ENCODE data around the gene PTGIS.

DNA sequence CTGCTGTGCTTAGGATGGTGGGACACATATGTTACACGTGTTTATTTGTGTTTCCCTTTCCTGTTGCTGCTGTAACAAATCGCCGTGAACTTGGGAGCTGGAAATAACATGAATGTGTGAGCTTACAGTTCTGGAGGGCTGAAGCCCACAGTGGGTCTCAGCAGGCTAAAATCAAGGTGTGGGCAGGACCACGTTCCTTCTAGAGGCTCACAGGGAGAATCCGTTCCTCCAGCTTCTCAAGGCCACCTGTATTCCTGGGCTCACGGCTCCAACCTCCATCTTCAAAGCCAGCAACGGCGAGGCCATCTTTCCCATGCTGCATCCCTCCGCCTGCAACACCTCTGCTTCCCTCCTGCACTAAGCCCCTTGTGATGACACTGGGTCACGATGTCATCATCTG, 27.4 kb upstream of the PTGIS start:
- TF ChIP-seq GABPA (IDR thresholded peaks at IDR 0.05; ENCODE audit: low read depth) (no peak), POLR2AphosphoS5 (IDR thresholded peaks at IDR 0.05; ENCODE audit: low read depth) (no peak)
- TF ChIP-seq, protein P1, sequence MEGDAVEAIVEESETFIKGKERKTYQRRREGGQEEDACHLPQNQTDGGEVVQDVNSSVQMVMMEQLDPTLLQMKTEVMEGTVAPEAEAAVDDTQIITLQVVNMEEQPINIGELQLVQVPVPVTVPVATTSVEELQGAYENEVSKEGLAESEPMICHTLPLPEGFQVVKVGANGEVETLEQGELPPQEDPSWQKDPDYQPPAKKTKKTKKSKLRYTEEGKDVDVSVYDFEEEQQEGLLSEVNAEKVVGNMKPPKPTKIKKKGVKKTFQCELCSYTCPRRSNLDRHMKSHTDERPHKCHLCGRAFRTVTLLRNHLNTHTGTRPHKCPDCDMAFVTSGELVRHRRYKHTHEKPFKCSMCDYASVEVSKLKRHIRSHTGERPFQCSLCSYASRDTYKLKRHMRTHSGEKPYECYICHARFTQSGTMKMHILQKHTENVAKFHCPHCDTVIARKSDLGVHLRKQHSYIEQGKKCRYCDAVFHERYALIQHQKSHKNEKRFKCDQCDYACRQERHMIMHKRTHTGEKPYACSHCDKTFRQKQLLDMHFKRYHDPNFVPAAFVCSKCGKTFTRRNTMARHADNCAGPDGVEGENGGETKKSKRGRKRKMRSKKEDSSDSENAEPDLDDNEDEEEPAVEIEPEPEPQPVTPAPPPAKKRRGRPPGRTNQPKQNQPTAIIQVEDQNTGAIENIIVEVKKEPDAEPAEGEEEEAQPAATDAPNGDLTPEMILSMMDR (IDR thresholded peaks at IDR 0.05; ENCODE audit: insufficient read depth, low read length) = no peak
